H7 (cell line): ENCODE results near the gene CDH8. TPM values are rescaled to one million over a fixed set of nuclear protein-coding genes. Genes with fewer than 3 reads are reported as not detected.
A peak's percentile ranks its signal among the peaks of the same experiment; 100 is the strongest.
"Not testable (repeated sequence)": the region's sequence is repeated elsewhere in the genome, so short reads cannot be mapped to it uniquely, and the experiment has no call there.

Experiments
- DNase-seq: peaks from one replicate; pipeline ENCODE4 v3.0.0; 2012
- H3K27me3 ChIP-seq: 2 replicates; pipeline ENCODE4 v1.6.0; 2011; ENCODE audit warnings: mild to moderate bottlenecking, low read length; ENCODE audit not compliant: control insufficient read depth, insufficient read depth
- H3K36me3 ChIP-seq: replicated peaks from 2 replicates; pipeline ENCODE4 v1.5.1; 2011; ENCODE audit warnings: low read length; ENCODE audit not compliant: control insufficient read depth, insufficient read depth
- H3K4me3 ChIP-seq: 2 replicates; pipeline ENCODE4 v1.5.1; 2011; ENCODE audit warnings: low read depth, mild to moderate bottlenecking, control low read depth, low read length, moderate library complexity; ENCODE audit not compliant: insufficient read depth
- total RNA-seq: library from RNA; depleted of rRNA; stranded (reverse); fragments of >200 nt; shearing (Covaris generic); gene quantifications from 2 replicates; pipeline ENCODE4 v1.2.3, GENCODE V29; 2014

Gene CDH8
- total RNA-seq, 1 experiment from 2014 or later: 0.87 TPM

GRCh38 chr16:61820820-61821219 is 215.4 kb downstream of the CDH8 start:
- no peak for DNase-seq

GRCh38 chr16:61820398-61820797 is 215.8 kb downstream of the CDH8 start:
- DNase-seq: no peak
- H3K27me3 ChIP-seq: no peaks in the 10 kb centered on the region
- H3K4me3 ChIP-seq: no peak overlapping the region
- no peaks in the 10 kb centered on the region for H3K36me3 ChIP-seq

More at GRCh38 chr16:61820820-61821219, 215.4 kb downstream of the CDH8 start:
- Histone ChIP-seq H3K4me3 (no peak overlapping the region), H3K27me3 (no peaks in the 10 kb centered on the region), H3K36me3 (no peaks in the 10 kb centered on the region)

GRCh38 chr16:61818850-61819249 is 217.4 kb downstream of the CDH8 start:
- no peak for DNase-seq
- H3K4me3 ChIP-seq: no peak overlapping the region
- no peaks in the 10 kb centered on the region for H3K36me3 ChIP-seq
- no peaks in the 10 kb centered on the region for H3K27me3 ChIP-seq

GRCh38 chr16:61817583-61818278 is 218.5 kb downstream of the CDH8 start:
- Histone ChIP-seq H3K36me3 (no peaks in the 10 kb centered on the region), H3K27me3 (no peaks in the 10 kb centered on the region), H3K4me3 (no peak overlapping the region)
- no peak for DNase-seq

GRCh38 chr16:61814726-61815347 is 221.4 kb downstream of the CDH8 start:
- Histone ChIP-seq H3K27me3 (no peaks in the 10 kb centered on the region), H3K4me3 (no peak overlapping the region), H3K36me3 (no peaks in the 10 kb centered on the region)
- no peak for DNase-seq

GRCh38 chr16:61813339-61813738 is 222.9 kb downstream of the CDH8 start:
- H3K36me3 ChIP-seq: no peaks in the 10 kb centered on the region
- DNase-seq: no peak
- H3K27me3 ChIP-seq: no peaks in the 10 kb centered on the region

GRCh38 chr16:61812251-61812650 is 224.0 kb downstream of the CDH8 start:
- peak; percentile 5 for DNase-seq
- no peaks in the 10 kb centered on the region for H3K27me3 ChIP-seq
- no peak overlapping the region for H3K4me3 ChIP-seq
- no peaks in the 10 kb centered on the region for H3K36me3 ChIP-seq

More at GRCh38 chr16:61813339-61813738, 222.9 kb downstream of the CDH8 start:
- no peak overlapping the region for H3K4me3 ChIP-seq

- no peak for DNase-seq
Measured at GRCh38 chr16:61807551-61807950, 228.7 kb downstream of the CDH8 start.

GRCh38 chr16:61801217-61801616 is 235.0 kb downstream of the CDH8 start:
- not testable (repeated sequence) for H3K27me3 ChIP-seq, H3K4me3 ChIP-seq, H3K36me3 ChIP-seq, DNase-seq

More at GRCh38 chr16:61807551-61807950, 228.7 kb downstream of the CDH8 start:
- Histone ChIP-seq H3K4me3 (no peak overlapping the region), H3K36me3 (no peaks in the 10 kb centered on the region), H3K27me3 (no peaks in the 10 kb centered on the region)

GRCh38 chr16:61798741-61799140 is 237.5 kb downstream of the CDH8 start:
- no peaks in the 10 kb centered on the region for H3K36me3 ChIP-seq
- no peak overlapping the region for H3K4me3 ChIP-seq
- DNase-seq: no peak
- no peaks in the 10 kb centered on the region for H3K27me3 ChIP-seq

GRCh38 chr16:61797961-61798507 is 238.2 kb downstream of the CDH8 start:
- DNase-seq: no peak
- Histone ChIP-seq H3K27me3 (no peaks in the 10 kb centered on the region), H3K36me3 (no peaks in the 10 kb centered on the region), H3K4me3 (no peak overlapping the region)

- no peaks in the 10 kb centered on the region for H3K27me3 ChIP-seq
- no peak for DNase-seq
- H3K4me3 ChIP-seq: no peak overlapping the region
- no peaks in the 10 kb centered on the region for H3K36me3 ChIP-seq
Measured at GRCh38 chr16:61797296-61797795, 238.9 kb downstream of the CDH8 start.

- H3K36me3 ChIP-seq: no peaks in the 10 kb centered on the region
- no peak for DNase-seq
- H3K4me3 ChIP-seq: no peak overlapping the region
- H3K27me3 ChIP-seq: no peaks in the 10 kb centered on the region
Measured at GRCh38 chr16:61792194-61792909, 243.9 kb downstream of the CDH8 start.

GRCh38 chr16:61791464-61791863 is 244.8 kb downstream of the CDH8 start:
- Histone ChIP-seq H3K4me3 (no peak overlapping the region), H3K27me3 (no peaks in the 10 kb centered on the region), H3K36me3 (no peaks in the 10 kb centered on the region)
- no peak for DNase-seq
